ENCODE data around the gene CNGA3.

CNGA3 gene

GRCh38 chr2:98313492-98314250 lies 32.6 kb upstream of the CNGA3 start:
- TF ChIP-seq CTCF (conservative IDR thresholded peaks at IDR 0.05; ENCODE audit: low read length) (no peak), EZH2phosphoT487 (IDR thresholded peaks at IDR 0.05; ENCODE audit: borderline replicate concordance) (no peak)
- Histone ChIP-seq H2AFZ (ENCODE audit: low read length) (no peak overlapping the region), H4K20me1 (ENCODE audit: insufficient read depth, low read length, poor library complexity, severe bottlenecking) (no peaks in the 10 kb centered on the region), H3K4me1 (ENCODE audit: insufficient read depth, low read length, poor library complexity, severe bottlenecking) (no peaks in the 10 kb centered on the region), H3K4me3 (ENCODE audit: low read length, poor library complexity, severe bottlenecking) (no peak overlapping the region), H3K79me2 (ENCODE audit: insufficient read depth, low read length) (no peaks in the 10 kb centered on the region), H3K4me2 (ENCODE audit: low read depth, low read length, poor library complexity, severe bottlenecking) (no peak overlapping the region), H3K9ac (ENCODE audit: low read depth, low read length, poor library complexity, severe bottlenecking) (no peak overlapping the region), H3F3A (ENCODE audit: low read depth) (no peaks in the 10 kb centered on the region), H3K36me3 (ENCODE audit: insufficient read depth, low read length) (no peaks in the 10 kb centered on the region), H3K27me3 (ENCODE audit: insufficient read depth, low read length, poor library complexity, severe bottlenecking) (no peaks in the 10 kb centered on the region), H3K9me3 (ENCODE audit: insufficient read depth, low read depth, low read length) (no peaks in the 10 kb centered on the region), H3K9me2 (replicated peaks; ENCODE audit: low read depth, low read length) (no peaks in the 10 kb centered on the region)

GRCh38 chr2:98314251-98314650 lies 32.0 kb upstream of the CNGA3 start:
- H3K36me3 ChIP-seq (ENCODE audit: insufficient read depth, low read length) = no peaks in the 10 kb centered on the region
- H3K79me2 ChIP-seq (ENCODE audit: insufficient read depth, low read length) = no peaks in the 10 kb centered on the region
- no peak overlapping the region for H3K4me2 ChIP-seq (ENCODE audit: low read depth, low read length, poor library complexity, severe bottlenecking)
- no peaks in the 10 kb centered on the region for H3F3A ChIP-seq (ENCODE audit: low read depth)
- no peak overlapping the region for H2AFZ ChIP-seq (ENCODE audit: low read length)
- TF ChIP-seq EZH2phosphoT487 (IDR thresholded peaks at IDR 0.05; ENCODE audit: borderline replicate concordance) (no peak), CTCF (conservative IDR thresholded peaks at IDR 0.05; ENCODE audit: low read length) (no peak)
- H4K20me1 ChIP-seq (ENCODE audit: insufficient read depth, low read length, poor library complexity, severe bottlenecking) = no peaks in the 10 kb centered on the region
- H3K4me1 ChIP-seq (ENCODE audit: insufficient read depth, low read length, poor library complexity, severe bottlenecking) = no peaks in the 10 kb centered on the region
- H3K9ac ChIP-seq (ENCODE audit: low read depth, low read length, poor library complexity, severe bottlenecking) = no peak overlapping the region
- no peak overlapping the region for H3K4me3 ChIP-seq (ENCODE audit: low read length, poor library complexity, severe bottlenecking)
- no peaks in the 10 kb centered on the region for H3K9me3 ChIP-seq (ENCODE audit: insufficient read depth, low read depth, low read length)
- no peaks in the 10 kb centered on the region for H3K27me3 ChIP-seq (ENCODE audit: insufficient read depth, low read length, poor library complexity, severe bottlenecking)
- H3K9me2 ChIP-seq (replicated peaks; ENCODE audit: low read depth, low read length) = no peaks in the 10 kb centered on the region

DNA sequence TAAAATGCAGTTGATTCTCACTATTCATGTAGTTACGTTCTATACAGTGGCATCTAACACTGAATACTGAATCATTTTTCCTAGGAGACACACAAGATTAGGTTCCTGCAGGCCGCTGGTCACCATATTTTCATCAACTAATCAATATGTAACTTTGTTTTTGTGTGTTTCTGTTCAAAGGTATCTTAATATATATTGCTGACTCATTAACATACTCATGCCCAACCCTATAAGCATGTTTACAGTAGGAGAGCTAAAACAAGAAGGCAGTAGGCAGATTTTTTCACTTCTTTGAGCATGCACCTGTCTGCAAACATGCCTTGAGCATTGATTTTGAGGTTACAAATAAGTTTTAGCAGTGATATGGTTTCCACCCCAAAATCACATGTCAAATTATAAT lies 30.3 kb upstream of the CNGA3 start:
- Histone ChIP-seq H4K20me1 (ENCODE audit: insufficient read depth, low read length, poor library complexity, severe bottlenecking) (no peaks in the 10 kb centered on the region), H3K79me2 (ENCODE audit: insufficient read depth, low read length) (no peaks in the 10 kb centered on the region), H3K4me3 (ENCODE audit: low read length, poor library complexity, severe bottlenecking) (no peak overlapping the region), H3K27me3 (ENCODE audit: insufficient read depth, low read length, poor library complexity, severe bottlenecking) (no peaks in the 10 kb centered on the region), H3K4me2 (ENCODE audit: low read depth, low read length, poor library complexity, severe bottlenecking) (no peak overlapping the region), H3K36me3 (ENCODE audit: insufficient read depth, low read length) (no peaks in the 10 kb centered on the region), H3F3A (ENCODE audit: low read depth) (no peaks in the 10 kb centered on the region), H3K9me2 (replicated peaks; ENCODE audit: low read depth, low read length) (no peaks in the 10 kb centered on the region), H3K9ac (ENCODE audit: low read depth, low read length, poor library complexity, severe bottlenecking) (no peak overlapping the region), H3K4me1 (ENCODE audit: insufficient read depth, low read length, poor library complexity, severe bottlenecking) (no peaks in the 10 kb centered on the region), H3K9me3 (ENCODE audit: insufficient read depth, low read depth, low read length) (peaks cover 4% of the 10 kb centered on the region; the same call in 1 of the 2 replicates), H2AFZ (ENCODE audit: low read length) (no peak overlapping the region)
- TF ChIP-seq CTCF (conservative IDR thresholded peaks at IDR 0.05; ENCODE audit: low read length) = no peak
- TF ChIP-seq EZH2phosphoT487 (IDR thresholded peaks at IDR 0.05; ENCODE audit: borderline replicate concordance) = no peak
